H7 (cell line): ENCODE data around the gene KCNG1. TPM values are rescaled to one million over a fixed set of nuclear protein-coding genes. Genes with fewer than 3 reads are reported as not detected.
A peak's percentile ranks its signal among the peaks of the same experiment; 100 is the strongest.
"Not testable (repeated sequence)": the region's sequence is repeated elsewhere in the genome, so short reads cannot be mapped to it uniquely, and the experiment has no call there.

Experiments
- DNase-seq: peaks from one replicate; pipeline ENCODE4 v3.0.0; 2012
- H3K27me3 ChIP-seq: 2 replicates; pipeline ENCODE4 v1.6.0; 2011; ENCODE audit warnings: mild to moderate bottlenecking, low read length; ENCODE audit not compliant: control insufficient read depth, insufficient read depth
- H3K36me3 ChIP-seq: replicated peaks from 2 replicates; pipeline ENCODE4 v1.5.1; 2011; ENCODE audit warnings: low read length; ENCODE audit not compliant: control insufficient read depth, insufficient read depth
- H3K4me3 ChIP-seq: 2 replicates; pipeline ENCODE4 v1.5.1; 2011; ENCODE audit warnings: low read depth, mild to moderate bottlenecking, control low read depth, low read length, moderate library complexity; ENCODE audit not compliant: insufficient read depth
- total RNA-seq: library from RNA; depleted of rRNA; stranded (reverse); fragments of >200 nt; shearing (Covaris generic); gene quantifications from 2 replicates; pipeline ENCODE4 v1.2.3, GENCODE V29; 2014

The KCNG1 gene
- total RNA-seq, 1 experiment from 2014 or later, result 174 TPM

GRCh38 chr20:51045492-51045891 is 22.6 kb upstream of the KCNG1 start:
- H3K4me3 ChIP-seq, H3K27me3 ChIP-seq, DNase-seq, H3K36me3 ChIP-seq: not testable (repeated sequence)

- no peaks in the 10 kb centered on the region for H3K27me3 ChIP-seq
- no peak for DNase-seq
- H3K4me3 ChIP-seq, result no peak overlapping the region
- no peaks in the 10 kb centered on the region for H3K36me3 ChIP-seq
These were observed 21.9 kb upstream of the KCNG1 start for GRCh38 chr20:51044796-51045195.

GRCh38 chr20:51043811-51044210 is 20.9 kb upstream of the KCNG1 start:
- no peak overlapping the region for H3K4me3 ChIP-seq
- H3K27me3 ChIP-seq, result no peaks in the 10 kb centered on the region
- no peaks in the 10 kb centered on the region for H3K36me3 ChIP-seq
- DNase-seq, result no peak

- Histone ChIP-seq H3K36me3 (no peaks in the 10 kb centered on the region), H3K27me3 (no peaks in the 10 kb centered on the region), H3K4me3 (no peak overlapping the region)
- peak; percentile 77 for DNase-seq
These were observed 19.8 kb upstream of the KCNG1 start for GRCh38 chr20:51042657-51043247.

- Histone ChIP-seq H3K36me3 (no peaks in the 10 kb centered on the region), H3K27me3 (no peaks in the 10 kb centered on the region), H3K4me3 (no peak overlapping the region)
- DNase-seq, result peak; percentile 68
These were observed 19.2 kb upstream of the KCNG1 start for GRCh38 chr20:51042064-51042463.

- Histone ChIP-seq H3K4me3 (no peak overlapping the region), H3K36me3 (no peaks in the 10 kb centered on the region), H3K27me3 (no peaks in the 10 kb centered on the region)
- no peak for DNase-seq
These were observed 14.7 kb upstream of the KCNG1 start for GRCh38 chr20:51037532-51038115.

GRCh38 chr20:51036827-51037531 is 14.1 kb upstream of the KCNG1 start:
- no peaks in the 10 kb centered on the region for H3K27me3 ChIP-seq
- H3K36me3 ChIP-seq, result no peaks in the 10 kb centered on the region
- DNase-seq, result no peak
- no peak overlapping the region for H3K4me3 ChIP-seq

DNA sequence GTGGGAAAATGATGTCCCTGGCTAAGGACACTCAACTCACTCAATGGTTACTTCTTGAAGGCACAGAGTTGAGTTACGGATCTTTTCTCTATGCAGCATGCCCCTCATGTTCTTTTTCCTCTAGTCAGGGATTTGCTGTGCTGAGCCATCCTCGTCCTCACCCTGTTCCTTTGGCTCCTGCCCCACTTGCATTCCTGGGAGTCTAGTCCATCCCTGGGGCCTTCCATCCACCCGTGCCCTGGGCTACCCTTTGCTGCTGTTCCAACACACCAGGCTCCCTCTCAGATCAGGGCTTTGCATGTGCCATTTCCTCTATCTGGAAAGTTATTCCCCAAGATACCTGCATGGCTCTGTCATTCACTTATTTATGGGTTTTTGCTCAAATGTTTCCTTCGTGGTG is 13.3 kb upstream of the KCNG1 start:
- Histone ChIP-seq H3K4me3 (no peak overlapping the region), H3K36me3 (no peaks in the 10 kb centered on the region), H3K27me3 (no peaks in the 10 kb centered on the region)
- no peak for DNase-seq

- no peak for DNase-seq
- H3K4me3 ChIP-seq, result no peak overlapping the region
- no peaks in the 10 kb centered on the region for H3K27me3 ChIP-seq
- no peaks in the 10 kb centered on the region for H3K36me3 ChIP-seq
These were observed 12.2 kb upstream of the KCNG1 start for GRCh38 chr20:51034988-51035656.

DNA sequence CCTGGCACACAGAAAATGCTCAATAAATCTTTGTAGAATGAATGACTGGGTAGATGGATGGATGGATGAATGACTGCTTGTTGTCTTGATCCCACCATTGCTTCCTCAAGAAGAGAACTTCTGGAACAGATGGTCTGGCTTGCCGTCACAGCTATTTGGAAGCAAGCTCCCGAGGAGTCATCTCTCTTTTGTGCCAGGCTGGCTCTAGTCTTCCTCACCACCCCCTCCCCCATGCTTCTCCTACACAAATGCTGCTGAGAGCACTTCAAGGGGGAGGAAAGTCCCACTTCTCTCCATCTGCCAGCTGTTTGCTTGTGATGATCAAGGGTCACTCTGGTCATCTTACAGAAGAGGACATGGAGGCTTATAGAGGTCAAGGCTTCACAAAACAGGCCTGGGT is 11.6 kb upstream of the KCNG1 start:
- Histone ChIP-seq H3K27me3 (no peaks in the 10 kb centered on the region), H3K4me3 (no peak overlapping the region), H3K36me3 (no peaks in the 10 kb centered on the region)
- no peak for DNase-seq

DNA sequence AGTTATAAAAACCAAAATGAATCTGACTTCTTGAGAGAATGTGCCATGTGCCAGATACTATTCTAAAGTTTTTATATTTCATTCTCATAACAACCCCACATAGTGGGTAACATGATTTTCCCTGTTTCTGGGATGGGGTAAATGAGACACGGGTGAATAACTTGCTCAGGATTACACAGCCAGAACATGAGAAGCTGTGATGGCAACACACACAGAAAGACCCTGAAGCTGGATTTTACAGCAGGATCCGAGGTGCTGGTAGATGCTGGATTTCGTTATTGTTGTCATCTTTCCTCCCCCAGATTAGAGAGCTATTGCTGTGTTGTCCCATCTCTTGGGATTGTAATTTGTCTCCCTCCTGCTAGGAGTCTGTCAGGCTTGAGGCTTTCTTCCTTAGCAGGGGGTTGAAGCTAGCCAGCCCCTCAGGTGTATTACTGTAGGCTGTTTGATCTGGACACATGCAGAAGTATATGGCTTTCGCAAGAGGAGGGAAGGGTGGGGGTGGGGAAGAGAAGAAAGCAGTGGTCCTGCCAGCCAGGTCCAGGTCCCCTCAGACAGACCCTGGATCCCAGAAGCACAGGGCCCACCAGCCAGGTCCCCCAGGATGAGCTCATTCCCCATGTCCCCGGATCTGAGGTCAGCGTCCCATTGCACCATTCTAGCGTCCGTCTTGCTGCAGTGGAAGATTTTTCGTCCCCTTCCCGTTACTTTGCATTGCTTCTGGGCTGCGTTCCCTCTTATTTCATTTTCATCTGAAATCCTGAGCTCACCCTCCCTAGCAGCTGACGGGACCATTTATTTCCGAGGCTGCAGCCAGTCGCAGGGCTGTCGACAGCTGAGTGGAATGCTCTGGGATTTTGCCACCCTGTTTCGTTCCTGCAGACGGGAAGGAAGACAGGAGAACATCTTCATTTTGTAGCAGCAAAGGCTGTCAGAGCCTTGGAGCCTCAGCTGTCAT is 7.3 kb upstream of the KCNG1 start:
- DNase-seq, result no peak
- peaks cover 4% of the 10 kb centered on the region for H3K27me3 ChIP-seq
- no peaks in the 10 kb centered on the region for H3K36me3 ChIP-seq
- no peak overlapping the region for H3K4me3 ChIP-seq

GRCh38 chr20:51029556-51029955 is 6.6 kb upstream of the KCNG1 start:
- H3K36me3 ChIP-seq, result no peaks in the 10 kb centered on the region
- no peak overlapping the region for H3K4me3 ChIP-seq
- H3K27me3 ChIP-seq, result peaks cover 8% of the 10 kb centered on the region
- DNase-seq, result no peak

GRCh38 chr20:51028616-51029212 is 5.8 kb upstream of the KCNG1 start:
- DNase-seq, result no peak
- Histone ChIP-seq H3K4me3 (no peak overlapping the region), H3K27me3 (peaks cover 16% of the 10 kb centered on the region), H3K36me3 (no peaks in the 10 kb centered on the region)
